GM12892 (cell line): Measurements from ENCODE around the gene MBD5.

Experiments
- POLR2A ChIP-seq: IDR thresholded peaks from 2 replicates; pipeline ENCODE4 v1.6.1; 2011; ENCODE audit warnings: low read depth, low read length, control low read depth
- POLR2AphosphoS5 ChIP-seq: IDR thresholded peaks from 2 replicates; pipeline ENCODE4 v1.6.1; 2011; ENCODE audit warnings: low read depth, low read length, control low read depth
- TAF1 ChIP-seq: IDR thresholded peaks from 2 replicates; pipeline ENCODE4 v1.6.1; 2011; ENCODE audit warnings: low read depth, mild to moderate bottlenecking, control low read depth, low read length, borderline replicate concordance

DNA sequence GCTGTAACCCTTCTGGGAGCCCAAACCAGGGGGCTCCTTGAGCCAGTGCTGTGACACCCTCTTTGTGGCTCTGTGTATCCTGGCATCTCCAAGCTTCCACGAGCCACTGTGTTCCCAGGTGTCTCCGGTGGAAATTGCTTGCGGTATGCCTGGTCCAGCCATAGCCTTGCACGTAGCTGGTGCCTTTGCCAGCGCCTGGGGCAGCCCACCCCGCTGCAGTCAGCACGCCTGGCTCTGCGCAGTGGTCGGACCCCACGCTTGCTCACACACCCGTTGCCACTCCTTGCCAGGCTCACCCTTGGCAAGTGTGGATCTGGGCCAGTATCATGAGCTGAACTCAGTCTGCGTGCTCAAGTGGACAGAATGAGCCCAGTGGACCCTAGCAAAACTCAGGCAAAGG lies 152.3 kb downstream of the MBD5 start:
- TF ChIP-seq POLR2A (no peak), POLR2AphosphoS5 (no peak), TAF1 (no peak)
